Measurements from ENCODE around the gene IL17B.

Gene IL17B

GRCh38 chr5:149376104-149376503 is 3.0 kb downstream of the IL17B start:
- DNase-seq, result no peak

- no peak for DNase-seq
These were observed 3.7 kb downstream of the IL17B start for GRCh38 chr5:149375434-149375833.

- no peak for DNase-seq
These were observed 4.3 kb downstream of the IL17B start for GRCh38 chr5:149374801-149375200.

- DNase-seq, result no peak
These were observed 4.8 kb downstream of the IL17B start for GRCh38 chr5:149374303-149374702.

- no peak for DNase-seq
These were observed 6.2 kb downstream of the IL17B start for GRCh38 chr5:149372932-149373331.

GRCh38 chr5:149372076-149372795 is 6.9 kb downstream of the IL17B start:
- DNase-seq, result no peak

- peak; percentile 41 to 77 for DNase-seq
These were observed 7.7 kb downstream of the IL17B start for GRCh38 chr5:149371296-149371962.

GRCh38 chr5:149370878-149371277 is 8.2 kb downstream of the IL17B start:
- DNase-seq, result no peak

GRCh38 chr5:149367972-149368645 is 11.0 kb downstream of the IL17B start:
- no peak for DNase-seq

GRCh38 chr5:149367249-149367971 is 11.7 kb downstream of the IL17B start:
- DNase-seq, result peak; percentile 34 to 88

- no peak for DNase-seq
These were observed 12.8 kb downstream of the IL17B start for GRCh38 chr5:149366169-149366729.

GRCh38 chr5:149365418-149365817 is 13.7 kb downstream of the IL17B start:
- no peak for DNase-seq

GRCh38 chr5:149364719-149365118 is 14.4 kb downstream of the IL17B start:
- DNase-seq, result no peak

- no peak for DNase-seq
These were observed 15.2 kb downstream of the IL17B start for GRCh38 chr5:149363936-149364335.

- no peak for DNase-seq
These were observed 15.7 kb downstream of the IL17B start for GRCh38 chr5:149363358-149363757.

- DNase-seq, result no peak
These were observed 16.6 kb downstream of the IL17B start for GRCh38 chr5:149362541-149362940.

- no peak for DNase-seq
These were observed 18.8 kb downstream of the IL17B start for GRCh38 chr5:149360272-149360671.

- DNase-seq, result no peak
These were observed 20.1 kb downstream of the IL17B start for GRCh38 chr5:149358868-149359495.

- DNase-seq, result peak in 1 of 2 experiments; percentile 43
These were observed 20.8 kb downstream of the IL17B start for GRCh38 chr5:149358294-149358651.

- DNase-seq, result peak; percentile 92 to 98
These were observed 21.5 kb downstream of the IL17B start, which contains the start of gene PCYOX1L for GRCh38 chr5:149357370-149358293. Gene PCYOX1L (plus strand): TSS chr5:149358046. CDS start chr5:149358069, 23 bp downstream.

GRCh38 chr5:149356391-149356790 is 22.7 kb downstream of the IL17B start:
- DNase-seq, result no peak

Data from NCI-H526 (cell line).